Fibroblast of upper back skin (primary cell): ENCODE data around the gene AHDC1.
"Not testable (repeated sequence)": the region's sequence is repeated elsewhere in the genome, so short reads cannot be mapped to it uniquely, and the experiment has no call there.

Experiments
- DNase-seq: peaks from one replicate; pipeline ENCODE4 v3.0.0-alpha.2; 2013

AHDC1 gene

GRCh38 chr1:27562534-27563340, 41.2 kb downstream of the AHDC1 start:
- no peak for DNase-seq

GRCh38 chr1:27562021-27562420, 41.9 kb downstream of the AHDC1 start:
- no peak for DNase-seq

- peak; percentile 81 for DNase-seq
Observed at GRCh38 chr1:27561124-27561899, 42.6 kb downstream of the AHDC1 start.

GRCh38 chr1:27560268-27561123, 43.4 kb downstream of the AHDC1 start:
- no peak for DNase-seq

GRCh38 chr1:27559466-27560030, 44.4 kb downstream of the AHDC1 start:
- DNase-seq: no peak

- no peak for DNase-seq
Observed at GRCh38 chr1:27557596-27558340, 46.2 kb downstream of the AHDC1 start.

GRCh38 chr1:27556781-27557595, 47.0 kb downstream of the AHDC1 start:
- DNase-seq: peak; percentile 95

- no peak for DNase-seq
Observed at GRCh38 chr1:27556435-27556780, 47.5 kb downstream of the AHDC1 start.

GRCh38 chr1:27555700-27556424, 48.1 kb downstream of the AHDC1 start:
- peak; percentile 56 for DNase-seq

- DNase-seq: no peak
Observed at GRCh38 chr1:27554759-27555699, 48.9 kb downstream of the AHDC1 start.

GRCh38 chr1:27554293-27554692, 49.7 kb downstream of the AHDC1 start:
- DNase-seq: no peak

GRCh38 chr1:27553823-27554222, 50.1 kb downstream of the AHDC1 start:
- not testable (repeated sequence) for DNase-seq

GRCh38 chr1:27552911-27553420, 51.0 kb downstream of the AHDC1 start:
- DNase-seq: no peak

GRCh38 chr1:27551953-27552312, 52.0 kb downstream of the AHDC1 start:
- DNase-seq: no peak

- no peak for DNase-seq
Observed at GRCh38 chr1:27551170-27551952, 52.6 kb downstream of the AHDC1 start.

GRCh38 chr1:27550510-27551169, 53.3 kb downstream of the AHDC1 start:
- DNase-seq: no peak

GRCh38 chr1:27549807-27550408, 54.0 kb downstream of the AHDC1 start:
- no peak for DNase-seq
